A549 (cell line): ENCODE results near the gene IL12B. TPM values are rescaled to one million over a fixed set of nuclear protein-coding genes. Genes with fewer than 3 reads are reported as not detected.

Source experiments
- ATAC-seq, 2 experiments: fragments of 200-7000 bp in 1 of 2; fragments of >200 bp in 1 of 2; cut with Nextera tagmentation in 1 of 2; cut with Tn5 transposase in 1 of 2; 3 replicates each; pipeline versions ENCODE4 v1.8.0 to v1.9.1; 2018 to 2020; ENCODE audit warnings: mild to moderate bottlenecking in 1 of 2, moderate library complexity in 1 of 2
- CTCF ChIA-PET: fragments of 300-600 bp; sonication (Branson Sonifier 250); formaldehyde crosslinking; extraction: SDS; loops from one replicate; lab custom pipeline; 2021; ENCODE audit warnings: antibody characterized with exemption, inconsistent platforms; lab: Yijun Ruan, JAX
- POLR2A ChIA-PET: fragments of 350-600 bp; formaldehyde crosslinking; extraction: SDS; loops from one replicate; lab custom pipeline; 2021; ENCODE audit warnings: antibody characterized with exemption, inconsistent platforms; lab: Yijun Ruan, JAX
- DNase-seq, 2 experiments: peaks; one replicate each; pipeline versions ENCODE4 v3.0.0 to v3.0.0-alpha.2; 2011 to 2016; ENCODE audit warnings: low read depth in 1 of 2, low spot score in 1 of 2
- FAIRE-seq: peaks from 2 replicates; lab custom pipeline; 2011; peaks lifted over from hg19 to GRCh38; lab: Jason Lieb, UNC
- H3K27ac ChIP-seq, 2 experiments: fragments of >200 bp; sonication (Bioruptor Twin); formaldehyde crosslinking; 3 replicates each; pipeline ENCODE4 v1.5.1; 2016 to 2017
- H3K4me1 ChIP-seq: fragments of >200 bp; sonication (Bioruptor Twin); formaldehyde crosslinking; 3 replicates; pipeline ENCODE4 v1.6.1; 2016
- H3K4me2 ChIP-seq: fragments of >200 bp; sonication (Bioruptor Twin); formaldehyde crosslinking; 3 replicates; pipeline ENCODE4 v1.6.1; 2016
- H3K4me3 ChIP-seq: fragments of >200 bp; sonication (Bioruptor Twin); formaldehyde crosslinking; 3 replicates; pipeline ENCODE4 v1.5.1; 2016
- H3K9me3 ChIP-seq: fragments of >200 bp; sonication (Bioruptor Twin); formaldehyde crosslinking; 3 replicates; pipeline ENCODE4 v1.6.1; 2016
- BCL3 ChIP-seq: fragments of >200 bp; sonication (Bioruptor Twin); formaldehyde crosslinking; IDR thresholded peaks from 3 replicates; pipeline ENCODE4 v1.6.1; 2016
- CBX2 ChIP-seq: fragments of 200-600 bp; sonication (generic); IDR thresholded peaks from 2 replicates; pipeline ENCODE4 v1.6.1; 2016; ENCODE audit warnings: low read depth, mild to moderate bottlenecking, borderline replicate concordance
- CBX8 ChIP-seq: fragments of 200-600 bp; sonication (generic); IDR thresholded peaks from 2 replicates; pipeline ENCODE4 v1.6.1; 2016
- CEBPB ChIP-seq, 2 experiments: fragments of >200 bp in 1 of 2; sonication (Bioruptor Twin) in 1 of 2; formaldehyde crosslinking in 1 of 2; IDR thresholded peaks; 2 replicates each; pipeline ENCODE4 v1.6.1; 2012 to 2016
- CHD2 ChIP-seq: fragments of 150-350 bp; IDR thresholded peaks from 2 replicates; pipeline ENCODE4 v1.6.1; 2014; ENCODE audit warnings: low read length; ENCODE audit not compliant: partially characterized antibody
- CTCF ChIP-seq: fragments of >200 bp; sonication (Bioruptor Twin); formaldehyde crosslinking; IDR thresholded peaks from 3 replicates; pipeline ENCODE4 v1.5.1; 2016
- EHF ChIP-seq: fragments of 250-450 bp; sonication (Bioruptor Pico); IDR thresholded peaks from 2 replicates; pipeline ENCODE4 v1.5.0; 2020; ENCODE audit warnings: mild to moderate bottlenecking
- ELK1 ChIP-seq: fragments of 150-350 bp; IDR thresholded peaks from 2 replicates; pipeline ENCODE4 v1.6.1; 2014; ENCODE audit warnings: low read depth, mild to moderate bottlenecking, low read length
- ESRRA ChIP-seq: fragments of 150-350 bp; IDR thresholded peaks from 2 replicates; pipeline ENCODE4 v1.6.1; 2014; ENCODE audit warnings: mild to moderate bottlenecking, low read length, borderline replicate concordance
- FOSB ChIP-seq: fragments of 250-450 bp; sonication (Bioruptor Pico); IDR thresholded peaks from 2 replicates; pipeline ENCODE4 v1.5.0; 2020; ENCODE audit warnings: mild to moderate bottlenecking, moderate library complexity
- GATA3 ChIP-seq: IDR thresholded peaks from 2 replicates; pipeline ENCODE4 v1.6.1; 2012; ENCODE audit warnings: borderline replicate concordance
- HDAC2 ChIP-seq: fragments of 200-600 bp; sonication (generic); IDR thresholded peaks from 2 replicates; pipeline ENCODE4 v1.6.1; 2016
- HOXA7 ChIP-seq: fragments of 250-450 bp; sonication (Bioruptor Pico); IDR thresholded peaks from 2 replicates; pipeline ENCODE4 v1.5.0; 2020; ENCODE audit warnings: mild to moderate bottlenecking, moderate library complexity
- HOXB5 ChIP-seq: fragments of 250-450 bp; sonication (Bioruptor Pico); IDR thresholded peaks from 2 replicates; pipeline ENCODE4 v1.5.0; 2020; ENCODE audit warnings: mild to moderate bottlenecking, moderate library complexity
- JUN ChIP-seq, 2 experiments: fragments of >200 bp; sonication (Bioruptor Twin); formaldehyde crosslinking; IDR thresholded peaks; 2 replicates in 1 of 2; 3 replicates in 1 of 2; pipeline ENCODE4 v1.6.1; 2016 to 2017
- KDM1A ChIP-seq: fragments of 200-600 bp; sonication (generic); IDR thresholded peaks from 2 replicates; pipeline ENCODE4 v1.6.1; 2016; ENCODE audit warnings: low read depth, mild to moderate bottlenecking
- KDM5A ChIP-seq: fragments of 200-600 bp; sonication (generic); IDR thresholded peaks from 2 replicates; pipeline ENCODE4 v1.6.1; 2016; ENCODE audit warnings: antibody characterized with exemption, mild to moderate bottlenecking
- MAZ ChIP-seq: fragments of 150-350 bp; IDR thresholded peaks from 2 replicates; pipeline ENCODE4 v1.6.1; 2014; ENCODE audit warnings: antibody characterized with exemption, low read depth, low read length, borderline replicate concordance
- NFE2L2 ChIP-seq: fragments of 150-350 bp; conservative IDR thresholded peaks from 2 replicates; pipeline ENCODE4 v1.6.1; 2014; ENCODE audit warnings: low read length
- NR3C1 ChIP-seq: fragments of >200 bp; sonication (Bioruptor Twin); formaldehyde crosslinking; IDR thresholded peaks from 3 replicates; pipeline ENCODE4 v1.6.1; 2017
- PBX3 ChIP-seq: IDR thresholded peaks from 2 replicates; pipeline ENCODE4 v1.6.1; 2012
- RAD21 ChIP-seq, 2 experiments: fragments of >200 bp in 1 of 2; sonication (Bioruptor Twin) in 1 of 2; formaldehyde crosslinking in 1 of 2; IDR thresholded peaks in 1 of 2; conservative IDR thresholded peaks in 1 of 2; 2 replicates in 1 of 2; 3 replicates in 1 of 2; pipeline ENCODE4 v1.6.1; 2012 to 2018; ENCODE audit warnings: inconsistent platforms in 1 of 2
- RFX5 ChIP-seq: fragments of 450-650 bp; IDR thresholded peaks from 2 replicates; pipeline ENCODE4 v1.7.1; 2014; ENCODE audit warnings: antibody characterized with exemption, mild to moderate bottlenecking, moderate library complexity
- TFCP2L1 ChIP-seq: fragments of 250-450 bp; sonication (Bioruptor Pico); IDR thresholded peaks from 2 replicates; pipeline ENCODE4 v1.5.0; 2021; ENCODE audit warnings: mild to moderate bottlenecking
- TP53 ChIP-seq: fragments of 250-450 bp; sonication (Bioruptor Pico); IDR thresholded peaks from 2 replicates; pipeline ENCODE4 v1.5.0; 2021; ENCODE audit warnings: mild to moderate bottlenecking, moderate library complexity
- ZFP36 ChIP-seq: fragments of 450-650 bp; IDR thresholded peaks from 2 replicates; pipeline ENCODE4 v1.6.1; 2014; ENCODE audit warnings: borderline replicate concordance; ENCODE audit not compliant: partially characterized antibody
- ZSCAN20 ChIP-seq: fragments of 250-450 bp; sonication (Bioruptor Pico); IDR thresholded peaks from 2 replicates; pipeline ENCODE4 v1.8.0; 2022; ENCODE audit warnings: mild to moderate bottlenecking, moderate library complexity
- WGBS: methylation state at CpG from one replicate; pipeline ENCODE4 v1.1.6; 2017; ENCODE audit errors: missing lambda C conversion rate; 5-methylcytosine and 5-hydroxymethylcytosine counted together
- polyA plus RNA-seq, 4 experiments: library from polyadenylated mRNA; depleted of rRNA in 3 of 4; stranded (reverse); fragments of >200 nt; fragmentation: RNase III in 1 of 4; extraction: RNeasy Plus Mini Kit Qiagen cat#74134 plus additional on column Dnase treatment in 1 of 4; gene quantifications; 2 replicates in 3 of 4; 3 replicates in 1 of 4; pipeline ENCODE4 v1.2.3, GENCODE V29; 2011 to 2017

IL12B gene
- polyA plus RNA-seq, 2 of the 4 experiments (the other 2 are of a cell fraction), result 0.08 to 0.09 TPM

- DNase-seq (no peak), FAIRE-seq (no peak), ATAC-seq (no peak)
- no peaks in the 10 kb centered on the region for H3K9me3 ChIP-seq
- 61% methylated on average over 2 of the region's 2 CpGs for WGBS
- no peak overlapping the region for H3K4me2 ChIP-seq
- ChIA-PET POLR2A (no interaction called here), CTCF (interaction anchor here (0.9 to 5.7 kb wide), 6 partner anchors 8 to 163 kb away, joined by 3 to 100 read pairs (median 3); no protein-coding TSS in a partner anchor)
- H3K4me1 ChIP-seq, result no peaks in the 10 kb centered on the region
- no peak for TF ChIP-seq HDAC2
- no peak for TF ChIP-seq HOXB5 (CRISPR knock-in tag)
- TF ChIP-seq CBX8, result no peak
- TF ChIP-seq CTCF, result no peak
- no peak for TF ChIP-seq NR3C1
- TF ChIP-seq FOSB, result no peak
- TF ChIP-seq EHF, result no peak
- no peak for TF ChIP-seq CHD2
- no peak for TF ChIP-seq JUN (IDR thresholded peaks at IDR 0.05)
- no peak for TF ChIP-seq CBX2
- TF ChIP-seq MAZ, result no peak
- no peak for TF ChIP-seq TP53 (CRISPR knock-in tag)
- TF ChIP-seq HOXA7 (CRISPR knock-in tag), result no peak
- no peak for TF ChIP-seq RFX5
- no peak for TF ChIP-seq KDM1A
- no peak for TF ChIP-seq PBX3
- no peak overlapping the region for H3K4me3 ChIP-seq
- no peak overlapping the region for H3K27ac ChIP-seq
These were observed 10.5 kb downstream of the IL12B start for GRCh38 chr5:159319832-159320231.

- Histone ChIP-seq H3K4me2 (no peak overlapping the region), H3K27ac (no peak overlapping the region), H3K4me1 (no peaks in the 10 kb centered on the region), H3K9me3 (no peaks in the 10 kb centered on the region), H3K4me3 (no peak overlapping the region)
- ATAC-seq, result no peak
- TF ChIP-seq ZFP36 (no peak), KDM5A (no peak), TFCP2L1 (CRISPR knock-in tag) (no peak), ELK1 (no peak), RAD21 (conservative IDR thresholded peaks at IDR 0.05 in 1 of 2, IDR thresholded peaks at IDR 0.05 in 1 of 2) (no peak), CEBPB (IDR thresholded peaks at IDR 0.05) (no peak), NFE2L2 (no peak), ZSCAN20 (CRISPR knock-in tag) (no peak), BCL3 (no peak), KDM1A (no peak), HDAC2 (no peak), JUN (IDR thresholded peaks at IDR 0.05) (no peak), PBX3 (no peak), GATA3 (no peak), ESRRA (no peak)
- DNase-seq, result no peak
- WGBS, result 74% methylated on average over 3 of the region's 3 CpGs
- CTCF ChIA-PET, result interaction anchor here (1.0 to 5.7 kb wide), 5 partner anchors 8 to 668 kb away, joined by 3 to 100 read pairs (median 3); no protein-coding TSS in a partner anchor
- POLR2A ChIA-PET, result no interaction called here
- FAIRE-seq, result no peak
These were observed 10.9 kb downstream of the IL12B start for GRCh38 chr5:159319363-159319762.
